Measurements from ENCODE around the gene RABL6. TPM values are rescaled to one million over a fixed set of nuclear protein-coding genes. Genes with fewer than 3 reads are reported as not detected.

The RABL6 gene
- total and polyA plus RNA-seq, 8 donors: 50.7 to 119 (median 66.5) TPM

- intact Hi-C loops (cut with DNase I): no loop called here
- H3K27me3 ChIP-seq: no peaks in the 10 kb centered on the region
- FAIRE-seq (no peak), DNase-seq (peak in 1 of 6 donors; percentile 51), ATAC-seq (no peak)
- peaks cover 0 to 40% (median 11%) of the 10 kb centered on the region in 3 donors for H3K36me3 ChIP-seq
- 92 to 94% methylated on average over 31 of the region's 31 CpGs for WGBS, 2 donors
- H3K4me3 ChIP-seq: no peak overlapping the region
- TF ChIP-seq, protein P1, sequence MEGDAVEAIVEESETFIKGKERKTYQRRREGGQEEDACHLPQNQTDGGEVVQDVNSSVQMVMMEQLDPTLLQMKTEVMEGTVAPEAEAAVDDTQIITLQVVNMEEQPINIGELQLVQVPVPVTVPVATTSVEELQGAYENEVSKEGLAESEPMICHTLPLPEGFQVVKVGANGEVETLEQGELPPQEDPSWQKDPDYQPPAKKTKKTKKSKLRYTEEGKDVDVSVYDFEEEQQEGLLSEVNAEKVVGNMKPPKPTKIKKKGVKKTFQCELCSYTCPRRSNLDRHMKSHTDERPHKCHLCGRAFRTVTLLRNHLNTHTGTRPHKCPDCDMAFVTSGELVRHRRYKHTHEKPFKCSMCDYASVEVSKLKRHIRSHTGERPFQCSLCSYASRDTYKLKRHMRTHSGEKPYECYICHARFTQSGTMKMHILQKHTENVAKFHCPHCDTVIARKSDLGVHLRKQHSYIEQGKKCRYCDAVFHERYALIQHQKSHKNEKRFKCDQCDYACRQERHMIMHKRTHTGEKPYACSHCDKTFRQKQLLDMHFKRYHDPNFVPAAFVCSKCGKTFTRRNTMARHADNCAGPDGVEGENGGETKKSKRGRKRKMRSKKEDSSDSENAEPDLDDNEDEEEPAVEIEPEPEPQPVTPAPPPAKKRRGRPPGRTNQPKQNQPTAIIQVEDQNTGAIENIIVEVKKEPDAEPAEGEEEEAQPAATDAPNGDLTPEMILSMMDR (IDR thresholded peaks at IDR 0.05): no peak
- no peaks in the 10 kb centered on the region for H3K9me3 ChIP-seq
- H3K4me1 ChIP-seq: peaks cover 0 to 16% (median 6%) of the 10 kb centered on the region in 3 donors
- no peak overlapping the region for H3K27ac ChIP-seq
Measured at GRCh38 chr9:136828474-136829140, 20.9 kb downstream of the RABL6 start.

- peaks cover 0 to 16% (median 6%) of the 10 kb centered on the region in 3 donors for H3K4me1 ChIP-seq
- H3K27me3 ChIP-seq: no peaks in the 10 kb centered on the region
- TF ChIP-seq, protein P1 (IDR thresholded peaks at IDR 0.05): no peak
- H3K27ac ChIP-seq: no peak overlapping the region
- intact Hi-C loops (cut with DNase I): no loop called here
- H3K36me3 ChIP-seq: peaks cover 0 to 40% (median 11%) of the 10 kb centered on the region in 3 donors
- no peaks in the 10 kb centered on the region for H3K9me3 ChIP-seq
- WGBS, 2 donors: 92 to 95% methylated on average over 14 of the region's 14 CpGs
- ATAC-seq (no peak), FAIRE-seq (no peak), DNase-seq (peak in 2 of 6 donors; percentile 37 to 59)
- H3K4me3 ChIP-seq: no peak overlapping the region
Measured at GRCh38 chr9:136829412-136829811, 21.7 kb downstream of the RABL6 start.

GRCh38 chr9:136829981-136830885, 22.5 kb downstream of the RABL6 start:
- DNase-seq (peak in 4 of 6 donors; percentile 6 to 73 (median 36)), FAIRE-seq (no peak), ATAC-seq (no peak)
- H3K4me1 ChIP-seq: peaks cover 0 to 16% (median 6%) of the 10 kb centered on the region in 3 donors
- H3K9me3 ChIP-seq: no peaks in the 10 kb centered on the region
- no peak overlapping the region for H3K4me3 ChIP-seq
- intact Hi-C loops (cut with DNase I): no loop called here
- TF ChIP-seq, protein P1 (IDR thresholded peaks at IDR 0.05): no peak
- H3K27ac ChIP-seq: no peak overlapping the region
- H3K36me3 ChIP-seq: peaks cover 0 to 40% (median 11%) of the 10 kb centered on the region in 3 donors
- WGBS, 2 donors: 91 to 92% methylated on average over 41 of the region's 41 CpGs
- no peaks in the 10 kb centered on the region for H3K27me3 ChIP-seq

- Histone ChIP-seq H3K4me3 (no peak overlapping the region), H3K4me1 (peaks cover 0 to 16% (median 6%) of the 10 kb centered on the region in 3 donors), H3K27me3 (no peaks in the 10 kb centered on the region), H3K36me3 (peaks cover 0 to 32% (median 7%) of the 10 kb centered on the region in 3 donors), H3K27ac (no peak overlapping the region), H3K9me3 (no peaks in the 10 kb centered on the region)
- intact Hi-C loops (cut with DNase I): no loop called here
- TF ChIP-seq, protein P1 (IDR thresholded peaks at IDR 0.05): no peak
- FAIRE-seq: no peak
- 92 to 93% methylated on average over 29 to 30 of the region's 30 CpGs for WGBS, 2 donors
- DNase-seq: peak in 1 of 6 donors; percentile 55
- ATAC-seq: no peak
Measured at GRCh38 chr9:136831002-136831719, 23.4 kb downstream of the RABL6 start.
